Neural progenitor cell (in vitro differentiated cells): ENCODE results near the gene RNF34. TPM values are rescaled to one million over a fixed set of nuclear protein-coding genes. Genes with fewer than 3 reads are reported as not detected.

Experiments
- DNase-seq: peaks from one replicate; pipeline ENCODE4 v3.0.0-alpha.2; 2016; ENCODE audit warnings: low spot score
- H2AFZ ChIP-seq: fragments of 200-600 bp; sonication (generic); replicated peaks from 2 replicates; pipeline ENCODE4 v1.6.1; 2016; ENCODE audit warnings: antibody characterized with exemption
- H3F3A ChIP-seq: fragments of 200-600 bp; sonication (generic); 2 replicates; pipeline ENCODE4 v1.6.1; 2016; ENCODE audit warnings: antibody characterized with exemption, low read depth
- H3K27ac ChIP-seq: fragments of 200-600 bp; sonication (generic); 2 replicates; pipeline ENCODE4 v1.5.1; 2016; ENCODE audit warnings: mild to moderate bottlenecking
- H3K27me3 ChIP-seq: fragments of 200-600 bp; sonication (generic); 2 replicates; pipeline ENCODE4 v1.6.1; 2016; ENCODE audit warnings: mild to moderate bottlenecking, moderate library complexity
- H3K36me3 ChIP-seq: fragments of 200-600 bp; sonication (generic); 2 replicates; pipeline ENCODE4 v1.5.1; 2016
- H3K4me1 ChIP-seq: fragments of 200-600 bp; sonication (generic); 2 replicates; pipeline ENCODE4 v1.6.1; 2016; ENCODE audit warnings: mixed run types
- H3K4me2 ChIP-seq: fragments of 200-600 bp; sonication (generic); 2 replicates; pipeline ENCODE4 v1.6.1; 2016
- H3K4me3 ChIP-seq: fragments of 200-600 bp; sonication (generic); 2 replicates; pipeline ENCODE4 v1.5.1; 2016
- H3K79me2 ChIP-seq: fragments of 200-600 bp; sonication (generic); 2 replicates; pipeline ENCODE4 v1.6.1; 2016; ENCODE audit warnings: low read depth
- H3K9ac ChIP-seq: fragments of 200-600 bp; sonication (generic); 2 replicates; pipeline ENCODE4 v1.6.1; 2016
- H3K9me3 ChIP-seq: fragments of 200-600 bp; sonication (generic); 2 replicates; pipeline ENCODE4 v1.5.1; 2016; ENCODE audit warnings: low read depth
- H4K20me1 ChIP-seq: fragments of 200-600 bp; sonication (generic); 2 replicates; pipeline ENCODE4 v1.6.1; 2016; ENCODE audit warnings: low read depth
- H3K27ac Mint-ChIP-seq: 3 replicates; pipeline ENCODE4 v1.8.0; 2021; ENCODE audit warnings: mixed read lengths
- H3K27me3 Mint-ChIP-seq: 2 replicates; pipeline ENCODE4 v1.8.0; 2022; ENCODE audit warnings: low read depth, mild to moderate bottlenecking, inconsistent platforms, moderate library complexity, mixed read lengths; ENCODE audit not compliant: insufficient read depth
- H3K36me3 Mint-ChIP-seq: 3 replicates; pipeline ENCODE4 v1.8.0; 2021; ENCODE audit warnings: mixed read lengths
- H3K4me1 Mint-ChIP-seq: 3 replicates; pipeline ENCODE4 v1.8.0; 2021; ENCODE audit warnings: mixed read lengths
- H3K4me3 Mint-ChIP-seq: 3 replicates; pipeline ENCODE4 v1.8.0; 2021; ENCODE audit warnings: mild to moderate bottlenecking, moderate library complexity, mixed read lengths
- H3K9me3 Mint-ChIP-seq: 3 replicates; pipeline ENCODE4 v1.8.0; 2020; ENCODE audit warnings: mixed read lengths
- EZH2 ChIP-seq: fragments of 200-600 bp; sonication (generic); IDR thresholded peaks from 2 replicates; pipeline ENCODE4 v1.6.1; 2017; ENCODE audit warnings: antibody characterized with exemption, mild to moderate bottlenecking, moderate library complexity
- EZH2phosphoT487 ChIP-seq: fragments of 200-600 bp; sonication (generic); IDR thresholded peaks from 2 replicates; pipeline ENCODE4 v1.6.1; 2017; ENCODE audit warnings: antibody characterized with exemption
- total RNA-seq: library from RNA; depleted of rRNA; stranded (reverse); fragments of >200 nt; gene quantifications from 2 replicates; pipeline ENCODE4 v1.2.3, GENCODE V29; 2015; ENCODE audit warnings: low replicate concordance
- TF ChIP-seq, protein P1 (sequence below): fragments of 200-600 bp; sonication (generic); IDR thresholded peaks from 2 replicates; pipeline ENCODE4 v1.5.1; 2017; ENCODE audit warnings: antibody characterized with exemption, mild to moderate bottlenecking

Gene RNF34
- total RNA-seq, 1 donor from 2014 or later = 57.8 TPM

DNA sequence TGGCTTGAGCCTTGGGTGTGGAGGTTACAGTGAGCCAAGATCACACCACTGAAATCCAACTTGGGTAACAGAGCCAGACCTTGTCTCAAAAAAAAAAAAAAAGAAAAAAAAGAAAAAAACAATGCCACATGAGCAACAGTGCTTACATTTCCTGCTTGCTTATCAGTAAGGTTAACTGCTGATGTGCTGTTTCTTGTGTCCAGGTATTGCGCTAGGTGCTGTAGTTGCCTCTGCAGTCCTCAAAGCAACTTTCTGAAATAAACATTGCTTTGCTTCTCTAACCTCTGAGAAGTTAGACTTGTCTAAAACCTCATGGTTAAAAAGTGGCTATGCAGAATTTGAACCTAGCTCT, 24.7 kb downstream of the RNF34 start:
- H3K4me3 Mint-ChIP-seq = no peak overlapping the region
- peaks cover 42% of the 10 kb centered on the region for H3K36me3 Mint-ChIP-seq
- H3K27me3 Mint-ChIP-seq = peaks cover 2% of the 10 kb centered on the region
- H4K20me1 ChIP-seq = no peaks in the 10 kb centered on the region
- no peak overlapping the region for H3K4me2 ChIP-seq
- H3F3A ChIP-seq = peaks cover 32% of the 10 kb centered on the region
- H3K9me3 Mint-ChIP-seq = no peaks in the 10 kb centered on the region
- no peaks in the 10 kb centered on the region for H3K4me1 Mint-ChIP-seq
- TF ChIP-seq EZH2 = no peak
- TF ChIP-seq, protein P1, sequence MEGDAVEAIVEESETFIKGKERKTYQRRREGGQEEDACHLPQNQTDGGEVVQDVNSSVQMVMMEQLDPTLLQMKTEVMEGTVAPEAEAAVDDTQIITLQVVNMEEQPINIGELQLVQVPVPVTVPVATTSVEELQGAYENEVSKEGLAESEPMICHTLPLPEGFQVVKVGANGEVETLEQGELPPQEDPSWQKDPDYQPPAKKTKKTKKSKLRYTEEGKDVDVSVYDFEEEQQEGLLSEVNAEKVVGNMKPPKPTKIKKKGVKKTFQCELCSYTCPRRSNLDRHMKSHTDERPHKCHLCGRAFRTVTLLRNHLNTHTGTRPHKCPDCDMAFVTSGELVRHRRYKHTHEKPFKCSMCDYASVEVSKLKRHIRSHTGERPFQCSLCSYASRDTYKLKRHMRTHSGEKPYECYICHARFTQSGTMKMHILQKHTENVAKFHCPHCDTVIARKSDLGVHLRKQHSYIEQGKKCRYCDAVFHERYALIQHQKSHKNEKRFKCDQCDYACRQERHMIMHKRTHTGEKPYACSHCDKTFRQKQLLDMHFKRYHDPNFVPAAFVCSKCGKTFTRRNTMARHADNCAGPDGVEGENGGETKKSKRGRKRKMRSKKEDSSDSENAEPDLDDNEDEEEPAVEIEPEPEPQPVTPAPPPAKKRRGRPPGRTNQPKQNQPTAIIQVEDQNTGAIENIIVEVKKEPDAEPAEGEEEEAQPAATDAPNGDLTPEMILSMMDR = no peak
- no peak for TF ChIP-seq EZH2phosphoT487
- H3K36me3 ChIP-seq = peaks cover 25% of the 10 kb centered on the region
- no peak overlapping the region for H2AFZ ChIP-seq
- no peaks in the 10 kb centered on the region for H3K4me1 ChIP-seq
- no peaks in the 10 kb centered on the region for H3K9me3 ChIP-seq
- no peak overlapping the region for H3K4me3 ChIP-seq
- DNase-seq = no peak
- no peak overlapping the region for H3K9ac ChIP-seq
- H3K27ac ChIP-seq = no peak overlapping the region
- H3K27ac Mint-ChIP-seq = no peak overlapping the region
- H3K79me2 ChIP-seq = no peaks in the 10 kb centered on the region
- no peaks in the 10 kb centered on the region for H3K27me3 ChIP-seq

DNA sequence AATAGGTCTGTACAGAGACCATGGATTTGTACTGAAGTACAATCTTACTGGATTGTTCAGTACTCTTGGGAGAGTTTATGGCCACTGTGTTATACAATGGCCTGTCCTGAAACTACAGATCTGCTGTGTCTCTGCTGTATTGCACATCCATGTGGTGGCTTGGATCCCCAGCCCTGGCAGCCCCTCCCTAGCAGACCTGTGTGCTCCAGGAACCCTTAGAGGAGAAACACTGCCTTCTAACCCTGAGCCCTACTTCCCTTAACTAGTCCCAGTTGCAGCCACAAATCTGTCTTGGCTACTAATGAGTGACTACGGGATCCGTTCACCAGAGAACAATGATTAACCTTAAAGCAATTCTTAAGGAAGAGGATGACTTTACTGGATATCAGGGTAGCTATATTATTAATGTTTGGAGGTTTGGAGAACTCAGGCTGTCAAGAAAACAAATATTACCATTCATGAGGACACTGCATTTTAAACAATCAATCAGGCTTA, 27.7 kb downstream of the RNF34 start:
- Histone ChIP-seq H3K4me1 (no peaks in the 10 kb centered on the region), H3K27ac (no peak overlapping the region), H2AFZ (no peak overlapping the region), H3K9me3 (no peaks in the 10 kb centered on the region), H3K9ac (no peak overlapping the region), H3F3A (peaks cover 34% of the 10 kb centered on the region), H3K4me2 (no peak overlapping the region), H3K79me2 (no peaks in the 10 kb centered on the region), H4K20me1 (peaks cover 2% of the 10 kb centered on the region), H3K4me3 (no peak overlapping the region), H3K27me3 (no peaks in the 10 kb centered on the region), H3K36me3 (peaks cover 23% of the 10 kb centered on the region)
- H3K4me3 Mint-ChIP-seq = no peak overlapping the region
- no peak for DNase-seq
- TF ChIP-seq, protein P1 = no peak
- TF ChIP-seq EZH2 (no peak), EZH2phosphoT487 (no peak)
- H3K36me3 Mint-ChIP-seq = peaks cover 44% of the 10 kb centered on the region
- H3K4me1 Mint-ChIP-seq = no peaks in the 10 kb centered on the region
- H3K27ac Mint-ChIP-seq = no peak overlapping the region
- peaks cover 2% of the 10 kb centered on the region for H3K27me3 Mint-ChIP-seq
- H3K9me3 Mint-ChIP-seq = no peaks in the 10 kb centered on the region

DNA sequence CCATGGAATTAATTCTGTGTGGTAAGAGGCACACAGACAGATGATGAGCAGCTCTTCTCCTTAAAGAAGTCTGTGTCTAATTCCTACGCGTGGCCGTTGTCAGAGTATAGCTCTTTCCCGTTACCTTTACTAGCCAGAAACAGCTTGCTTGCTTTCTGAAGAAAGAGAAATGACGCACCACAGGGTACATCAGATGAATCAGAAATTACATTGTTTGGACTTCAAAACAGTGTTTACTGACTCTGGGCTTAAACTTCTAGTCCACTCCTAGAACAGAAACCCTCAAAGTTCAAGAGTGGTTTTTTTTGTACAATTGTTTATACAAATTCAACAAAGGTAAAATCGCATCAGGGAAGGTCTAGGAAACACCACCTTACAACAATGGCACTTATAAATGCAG, 29.0 kb downstream of the RNF34 start:
- H3K4me2 ChIP-seq = no peak overlapping the region
- no peak overlapping the region for H3K9ac ChIP-seq
- H3K79me2 ChIP-seq = no peaks in the 10 kb centered on the region
- H3K4me3 ChIP-seq = no peak overlapping the region
- H4K20me1 ChIP-seq = peaks cover 2% of the 10 kb centered on the region
- no peaks in the 10 kb centered on the region for H3K4me1 ChIP-seq
- H3K36me3 Mint-ChIP-seq = peaks cover 46% of the 10 kb centered on the region
- no peak overlapping the region for H3K27ac Mint-ChIP-seq
- no peak overlapping the region for H2AFZ ChIP-seq
- no peak for DNase-seq
- peaks cover 23% of the 10 kb centered on the region for H3K36me3 ChIP-seq
- H3K4me3 Mint-ChIP-seq = no peak overlapping the region
- H3K27me3 Mint-ChIP-seq = no peaks in the 10 kb centered on the region
- peak overlapping the region; percentile 58 for H3K27ac ChIP-seq
- no peaks in the 10 kb centered on the region for H3K4me1 Mint-ChIP-seq
- H3K9me3 Mint-ChIP-seq = no peaks in the 10 kb centered on the region
- no peaks in the 10 kb centered on the region for H3K9me3 ChIP-seq
- no peaks in the 10 kb centered on the region for H3K27me3 ChIP-seq
- H3F3A ChIP-seq = peaks cover 39% of the 10 kb centered on the region
- TF ChIP-seq EZH2 (no peak), EZH2phosphoT487 (no peak)
- TF ChIP-seq, protein P1 = no peak
